Endometrium (tissue), 2 donors: Measurements from ENCODE around the gene HDAC4.

Experiments
- FAIRE-seq: peaks from 2 replicates; lab custom pipeline; 2012; peaks lifted over from hg19 to GRCh38; lab: Jason Lieb, UNC
- donor health status: control.
- donor health status: control.

The HDAC4 gene

DNA sequence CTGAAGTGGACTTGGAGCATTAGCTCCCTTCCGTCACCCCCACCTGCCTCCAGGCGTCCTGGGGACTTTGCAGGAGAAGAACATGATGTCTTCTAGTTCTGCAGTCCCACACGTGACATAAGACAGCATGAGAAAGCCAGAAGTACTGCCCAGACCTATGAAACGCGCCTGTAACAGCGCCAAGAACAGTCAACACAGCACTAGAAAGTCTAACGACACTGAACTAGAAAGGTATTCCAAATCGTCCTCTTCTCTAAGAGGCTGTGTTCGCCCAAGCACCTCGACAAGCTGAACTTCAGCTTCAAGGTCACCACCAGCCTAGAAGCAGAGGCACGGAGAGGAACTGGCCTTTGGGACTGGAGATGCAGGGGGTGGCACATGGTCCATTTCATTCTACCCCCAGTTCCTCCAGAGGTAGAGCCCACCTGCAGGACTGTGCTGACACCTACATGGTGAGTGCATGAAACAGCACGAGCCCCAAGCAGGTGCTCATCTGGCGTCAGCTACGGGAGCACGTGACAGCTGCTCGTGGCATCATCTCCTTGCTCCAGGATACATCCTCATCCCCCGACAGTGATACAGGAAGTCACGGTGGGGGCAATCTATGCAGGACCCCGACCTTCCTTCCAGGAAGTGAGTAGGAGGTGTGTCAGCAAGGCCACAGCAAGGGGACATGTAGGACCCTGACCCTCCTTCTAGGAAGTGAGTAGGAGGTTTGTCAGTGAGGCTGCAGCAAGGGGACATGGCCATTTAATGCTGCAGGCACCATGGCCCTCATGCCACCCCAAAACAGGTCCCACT is 3.7 kb downstream of the HDAC4 start:
- FAIRE-seq, result no peak

DNA sequence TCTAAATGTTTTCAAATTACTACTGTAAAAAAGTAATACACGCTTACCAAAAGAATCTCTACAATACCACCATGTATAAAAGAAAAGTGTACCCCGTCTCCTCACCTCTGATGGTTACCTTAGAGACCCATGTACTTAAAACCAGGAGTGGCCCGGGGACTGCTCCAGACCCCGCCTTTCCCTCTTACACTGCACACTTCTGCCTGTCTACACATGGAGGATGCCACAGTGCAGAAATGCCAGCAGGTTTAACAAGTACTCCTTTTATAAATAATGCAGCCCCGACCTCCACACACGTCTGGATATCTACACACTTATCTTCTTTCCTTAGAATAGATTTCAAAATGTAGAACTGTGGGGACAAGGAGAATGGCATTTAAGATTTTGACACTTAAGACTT is 5.3 kb downstream of the HDAC4 start:
- FAIRE-seq, result no peak

DNA sequence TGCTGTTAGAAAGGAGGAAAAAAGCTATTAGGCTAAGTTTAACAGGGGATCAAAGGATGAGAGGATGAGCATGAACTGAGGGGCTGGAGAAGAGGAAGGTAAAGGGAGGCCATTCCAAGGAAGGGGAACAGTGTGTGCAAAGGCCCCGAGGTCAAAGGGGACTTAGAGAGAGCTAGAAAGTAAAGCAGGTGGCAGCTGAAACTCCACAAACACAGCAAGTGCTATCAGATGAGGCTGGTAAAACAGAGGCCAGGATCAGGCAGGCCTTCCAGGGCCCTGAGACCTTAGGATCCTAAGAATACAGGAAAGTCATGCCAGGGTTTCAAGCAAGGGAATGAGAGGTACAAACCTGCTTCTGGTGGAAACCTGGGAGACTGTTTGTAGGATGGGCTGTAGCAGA is 5.8 kb downstream of the HDAC4 start:
- FAIRE-seq, result no peak

DNA sequence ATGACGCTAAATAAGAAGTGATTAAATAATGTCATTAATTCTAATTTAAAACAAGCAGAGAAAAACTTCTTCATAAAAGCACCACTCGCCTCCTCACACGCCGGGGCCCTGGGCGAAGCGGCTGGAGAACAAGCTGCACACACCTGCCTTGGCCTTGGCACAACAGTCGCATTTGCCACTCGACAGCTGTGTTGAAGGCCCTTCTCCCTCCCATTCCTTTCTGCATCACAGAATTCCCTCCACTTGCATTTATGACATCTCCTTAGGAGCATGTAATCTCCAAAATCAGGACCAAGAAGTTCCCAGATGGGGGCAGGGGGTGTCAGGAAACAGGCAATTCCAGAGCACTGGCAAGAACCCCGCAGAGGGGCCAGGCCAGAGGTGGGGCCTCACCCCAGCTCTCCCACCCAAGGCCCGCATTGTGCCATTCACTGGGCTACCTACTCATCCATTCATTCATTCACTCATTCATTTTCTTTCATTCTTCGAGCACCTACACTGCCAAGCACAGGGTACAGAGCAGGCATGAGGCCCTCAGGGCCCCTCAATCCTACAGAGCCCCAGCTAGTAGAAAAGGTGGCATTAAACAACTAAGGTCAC is 6.4 kb downstream of the HDAC4 start:
- no peak for FAIRE-seq

DNA sequence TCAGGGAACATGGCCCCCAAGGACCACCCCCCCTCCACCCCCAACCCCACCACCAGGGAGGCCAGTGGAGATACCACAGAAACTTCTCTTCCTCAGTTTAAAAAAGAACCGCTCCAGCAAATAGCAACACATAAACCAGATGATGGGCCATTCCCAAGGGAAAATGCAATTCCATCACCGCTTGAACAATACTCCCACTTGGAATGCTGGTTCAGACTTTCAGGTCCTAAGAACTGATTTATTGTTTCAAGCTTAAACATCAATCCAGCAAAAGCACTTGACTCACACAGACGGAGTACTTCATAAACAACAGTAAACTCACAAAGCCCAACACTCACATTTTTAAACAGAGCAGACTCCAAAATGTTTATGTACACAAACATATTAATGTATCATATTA is 6.9 kb downstream of the HDAC4 start:
- FAIRE-seq, result peak; percentile 92

DNA sequence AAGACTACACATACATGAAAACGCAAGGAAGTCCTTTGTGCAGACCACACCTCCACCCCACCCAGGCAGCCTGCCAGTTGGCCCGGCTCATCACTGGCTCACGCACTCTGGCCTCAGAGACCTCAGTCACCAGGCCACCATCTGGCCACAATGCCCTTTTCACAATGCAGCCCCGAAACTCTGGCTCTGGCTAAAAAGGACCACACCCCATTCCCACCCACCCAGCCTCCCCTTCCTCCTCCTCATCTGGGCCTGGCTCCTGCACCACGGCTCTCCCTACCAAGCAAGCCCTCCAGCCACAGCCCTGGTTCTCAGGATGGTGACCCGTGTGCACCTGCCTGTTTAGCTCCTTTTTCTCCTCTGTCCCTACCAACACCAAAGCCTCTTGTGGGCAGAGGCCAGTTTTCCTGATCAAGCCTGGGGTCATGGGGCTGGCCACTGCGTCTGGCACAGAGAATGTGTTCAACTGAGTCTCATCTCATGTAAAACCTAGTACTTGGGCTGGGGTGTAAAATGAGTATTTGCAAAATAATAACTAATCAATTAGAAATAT is 7.4 kb downstream of the HDAC4 start:
- no peak for FAIRE-seq

DNA sequence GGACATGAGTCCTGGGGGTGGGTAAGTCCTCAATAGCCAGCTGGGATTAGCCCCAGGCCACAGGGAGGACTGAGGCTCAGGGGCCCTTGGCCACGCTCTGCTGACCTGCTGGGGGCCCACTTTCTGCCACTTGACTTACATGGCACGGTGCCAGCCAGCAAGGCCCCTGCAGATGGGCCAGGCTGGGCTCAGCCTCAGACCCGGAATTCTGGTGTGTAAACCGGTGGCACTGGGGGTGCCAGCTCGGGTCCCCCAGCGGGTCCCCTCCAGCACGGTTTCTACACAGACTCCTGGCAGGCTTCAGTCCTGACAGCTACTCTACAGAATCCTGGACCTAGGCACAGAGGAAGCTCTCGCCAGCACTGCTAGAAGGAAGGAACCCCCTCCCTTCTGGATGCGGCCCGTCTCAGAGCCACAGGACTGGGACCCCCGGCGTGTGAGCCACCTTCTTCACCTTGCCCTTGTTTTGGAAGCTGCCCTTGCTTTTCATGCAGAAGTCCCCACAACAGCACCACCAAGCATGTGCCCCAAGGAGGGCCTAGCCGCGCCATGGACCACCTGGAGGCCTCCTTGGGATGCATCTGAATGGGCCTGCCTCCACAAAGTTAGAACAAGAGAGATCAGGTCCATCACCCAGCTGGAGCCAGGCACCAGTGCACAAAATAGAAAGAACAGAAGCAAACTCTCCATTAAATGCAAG is 8.0 kb downstream of the HDAC4 start:
- no peak for FAIRE-seq

DNA sequence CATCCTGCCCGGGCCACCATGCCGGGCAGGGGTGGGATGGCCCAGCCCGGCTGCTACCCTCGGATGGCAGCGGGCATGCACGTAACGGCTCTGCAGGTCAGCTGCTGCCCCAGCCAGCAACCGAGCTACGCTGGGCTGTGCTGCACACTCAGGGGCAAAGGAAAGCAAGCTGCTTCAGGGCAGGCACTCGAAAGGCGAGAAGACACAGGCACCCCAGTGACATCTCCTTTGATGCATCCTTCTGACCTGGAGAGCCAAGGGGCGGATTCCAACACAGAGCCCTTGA is 8.8 kb downstream of the HDAC4 start:
- no peak for FAIRE-seq

DNA sequence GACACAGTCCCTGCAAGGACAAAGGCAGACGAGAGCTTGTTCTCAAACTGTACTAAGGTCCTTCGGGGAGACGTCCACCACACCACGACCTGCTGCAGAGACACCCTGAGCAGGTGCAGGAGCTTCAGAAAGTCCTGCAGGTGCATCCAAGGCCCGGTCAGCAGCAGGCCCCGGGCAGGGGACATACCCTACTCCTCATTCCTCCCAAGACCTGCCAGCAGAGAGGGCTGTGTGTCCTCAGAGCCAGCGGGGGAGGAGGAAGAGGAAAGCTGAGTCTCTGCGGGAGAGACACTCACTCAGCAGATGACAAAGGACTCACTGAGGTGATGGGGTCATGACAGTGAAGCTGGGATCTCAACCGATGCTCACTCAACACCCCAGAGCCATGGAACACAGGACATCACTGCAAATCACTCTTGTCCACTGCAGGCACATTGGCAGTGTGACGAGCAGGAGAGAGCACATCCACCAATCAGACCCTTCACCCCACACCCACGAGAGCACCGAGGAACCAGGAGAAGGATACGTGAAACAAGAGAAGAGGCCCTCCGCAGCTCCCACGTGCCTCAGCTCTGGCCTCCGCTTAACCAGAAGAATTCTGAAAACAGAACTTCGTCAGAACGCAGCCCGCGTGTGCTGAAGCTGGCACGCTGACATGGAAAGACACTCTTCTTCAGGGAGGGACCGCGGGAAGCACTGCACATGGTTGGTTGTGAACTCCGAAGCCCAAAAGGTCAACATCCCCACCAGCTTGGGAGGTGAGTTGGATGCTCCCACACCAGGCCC is 9.3 kb downstream of the HDAC4 start:
- FAIRE-seq, result no peak

DNA sequence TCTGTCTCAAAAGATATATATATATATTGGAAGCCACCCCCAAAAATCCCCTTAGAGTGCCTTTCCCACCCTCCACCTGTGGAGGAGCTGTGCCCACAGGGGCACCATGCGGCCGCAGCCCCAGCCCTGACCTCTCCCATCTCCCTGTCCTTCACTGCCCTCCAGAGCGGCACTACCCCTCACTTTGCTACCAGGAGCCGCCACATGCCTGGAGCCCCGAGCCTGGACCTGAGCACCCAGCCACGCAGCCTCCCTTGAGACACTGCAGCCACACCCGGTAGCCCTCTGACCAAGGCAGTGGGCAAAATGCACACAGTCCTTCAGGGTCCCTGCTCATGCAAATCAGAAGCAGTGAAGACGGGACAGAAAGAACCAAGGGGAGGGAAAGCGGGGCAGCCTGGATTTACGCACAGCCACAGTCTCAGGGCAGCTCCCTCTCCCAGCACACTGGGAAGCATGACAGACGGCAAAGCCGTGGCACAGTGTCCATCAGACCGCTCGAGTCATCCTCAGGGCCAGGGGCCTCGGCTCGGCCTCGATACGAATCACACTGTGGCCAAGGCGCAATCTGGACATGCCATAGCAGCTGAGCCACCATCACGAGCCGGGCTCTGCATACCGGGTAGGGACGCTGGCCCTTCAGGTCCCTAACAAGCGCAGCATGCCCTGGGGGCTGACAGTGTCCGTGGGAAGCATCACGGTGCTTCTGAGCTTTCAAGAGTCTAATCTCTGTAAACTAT is 10.1 kb downstream of the HDAC4 start:
- no peak for FAIRE-seq

DNA sequence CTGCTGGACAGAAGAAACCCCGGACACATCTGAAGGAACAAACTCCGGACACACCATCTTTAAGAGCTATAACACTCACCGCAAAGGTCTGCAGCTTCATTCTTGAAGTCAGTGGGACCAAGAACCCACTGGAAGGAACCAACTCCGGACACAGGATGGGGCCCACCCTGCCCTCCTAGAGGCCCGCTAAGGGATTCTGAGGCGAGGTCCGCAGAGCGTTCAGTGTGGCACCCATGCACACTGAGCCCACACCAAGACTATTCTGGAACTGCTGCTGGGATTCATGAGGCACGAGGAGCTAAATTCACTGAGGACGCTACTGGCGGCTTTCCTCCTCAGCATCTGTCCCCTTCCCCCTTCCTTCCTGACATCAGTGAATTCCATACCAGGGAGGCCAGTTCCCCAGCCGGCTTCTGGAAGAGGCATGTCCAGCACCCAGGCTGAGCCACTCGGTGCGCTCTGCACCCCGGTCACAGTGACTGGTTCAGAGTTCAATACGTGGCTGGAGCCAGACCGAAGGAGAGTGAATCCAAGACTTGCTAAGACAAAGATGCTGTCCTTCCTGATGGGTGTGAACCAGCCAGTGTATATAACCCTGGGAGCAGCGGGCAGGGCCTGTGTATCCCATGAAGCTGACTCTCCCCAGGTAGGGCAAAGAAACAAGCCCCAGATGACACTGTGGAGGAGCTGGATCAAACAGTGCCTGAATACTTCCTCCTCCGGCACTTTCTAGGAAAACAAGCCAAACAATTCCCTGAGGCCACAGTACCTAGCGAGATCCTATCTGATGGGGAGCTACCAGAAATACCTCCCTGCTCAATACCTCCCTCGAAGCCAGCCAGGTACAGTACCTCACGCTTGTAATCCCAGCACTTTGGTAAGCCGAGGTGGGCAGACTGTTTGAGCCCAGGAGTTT is 11.1 kb downstream of the HDAC4 start:
- FAIRE-seq, result no peak

DNA sequence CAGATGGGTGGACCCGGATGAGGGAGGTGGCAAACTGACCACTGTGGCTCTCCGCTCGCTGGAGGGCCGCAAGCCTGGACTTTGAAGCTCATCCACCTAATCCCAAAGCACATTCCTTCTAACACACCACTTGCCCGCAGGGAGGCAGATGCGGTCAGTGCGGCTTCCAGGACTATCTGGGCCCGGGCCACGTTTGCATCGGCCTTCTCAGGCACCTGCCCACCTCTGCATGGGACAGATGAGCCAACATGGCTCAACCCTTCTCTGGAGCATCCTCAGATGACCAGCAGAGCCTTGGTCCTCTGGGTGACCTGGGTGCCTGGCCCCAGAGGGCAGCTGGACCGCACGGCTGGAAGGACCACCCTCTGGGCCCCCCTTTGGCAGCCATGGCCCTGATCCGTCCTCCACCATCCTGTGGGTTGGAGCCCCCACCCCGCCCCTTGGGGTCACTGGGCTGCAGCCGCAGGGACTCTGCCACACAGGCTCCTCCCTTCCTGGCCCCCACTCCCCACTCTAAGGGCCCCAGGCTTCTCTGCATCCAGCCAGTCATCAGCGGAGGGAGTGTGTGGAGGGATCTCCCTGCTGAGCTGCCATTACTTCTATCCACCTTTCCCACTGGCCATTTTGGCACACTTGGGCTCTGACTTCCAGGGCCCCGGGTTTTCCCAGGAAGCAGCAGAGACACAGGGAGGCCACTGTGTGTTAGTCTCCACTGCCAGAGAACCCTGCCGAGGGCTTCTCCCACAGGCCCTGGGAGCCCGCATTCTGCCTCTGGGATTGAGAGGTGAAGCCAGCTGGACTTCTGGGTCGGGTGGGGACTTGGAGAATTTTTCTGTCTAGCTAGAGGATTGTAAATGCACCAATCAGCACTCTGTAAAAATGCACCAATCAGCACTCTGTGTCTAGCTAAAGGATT is 12.3 kb downstream of the HDAC4 start:
- no peak for FAIRE-seq

DNA sequence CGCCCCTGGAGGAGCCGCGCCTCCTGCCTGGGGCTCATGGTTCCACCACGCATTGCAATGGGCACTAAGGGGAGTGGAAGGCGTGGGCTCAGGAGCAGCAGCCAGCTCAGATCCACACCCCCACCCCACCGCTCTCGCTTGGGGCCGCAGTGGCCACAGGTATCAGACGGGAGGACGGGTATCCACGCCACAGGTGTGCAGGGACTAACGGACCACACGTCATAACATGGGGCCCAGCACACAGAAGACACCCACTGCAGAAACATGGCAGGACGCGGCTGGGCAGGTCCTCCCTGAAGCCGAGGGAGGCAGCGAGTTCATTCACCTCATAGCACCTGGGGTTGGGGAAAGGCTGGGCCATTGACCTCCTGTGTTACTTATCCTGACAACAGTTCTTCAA is 13.0 kb downstream of the HDAC4 start:
- no peak for FAIRE-seq

DNA sequence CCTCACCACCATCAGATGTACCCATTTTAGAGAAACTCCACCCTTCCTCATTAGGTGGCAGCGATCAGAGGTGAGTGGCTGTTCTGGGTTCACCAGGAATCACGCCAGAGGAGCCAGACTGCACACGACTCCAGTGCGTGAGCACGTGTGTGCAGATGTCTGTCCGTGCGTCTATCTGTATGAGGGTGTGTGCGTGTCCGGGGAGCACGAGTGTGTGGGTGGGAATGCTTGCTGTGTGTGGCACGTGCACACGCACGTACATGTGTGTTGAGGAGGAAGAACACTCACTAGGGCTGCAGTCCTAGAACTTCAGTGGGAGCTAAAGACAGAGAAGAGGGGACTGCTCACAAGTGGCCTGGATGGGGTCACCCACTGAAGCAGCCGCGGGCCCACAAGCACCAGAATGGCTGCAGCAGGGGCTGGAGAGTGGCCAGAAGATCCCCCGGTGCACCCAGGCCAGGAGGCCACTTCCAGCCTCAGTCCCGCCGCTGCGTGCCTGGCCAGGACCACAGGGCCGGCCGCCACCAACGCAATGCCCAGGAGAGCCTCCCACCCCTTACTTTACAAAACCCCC is 13.9 kb downstream of the HDAC4 start:
- no peak for FAIRE-seq

DNA sequence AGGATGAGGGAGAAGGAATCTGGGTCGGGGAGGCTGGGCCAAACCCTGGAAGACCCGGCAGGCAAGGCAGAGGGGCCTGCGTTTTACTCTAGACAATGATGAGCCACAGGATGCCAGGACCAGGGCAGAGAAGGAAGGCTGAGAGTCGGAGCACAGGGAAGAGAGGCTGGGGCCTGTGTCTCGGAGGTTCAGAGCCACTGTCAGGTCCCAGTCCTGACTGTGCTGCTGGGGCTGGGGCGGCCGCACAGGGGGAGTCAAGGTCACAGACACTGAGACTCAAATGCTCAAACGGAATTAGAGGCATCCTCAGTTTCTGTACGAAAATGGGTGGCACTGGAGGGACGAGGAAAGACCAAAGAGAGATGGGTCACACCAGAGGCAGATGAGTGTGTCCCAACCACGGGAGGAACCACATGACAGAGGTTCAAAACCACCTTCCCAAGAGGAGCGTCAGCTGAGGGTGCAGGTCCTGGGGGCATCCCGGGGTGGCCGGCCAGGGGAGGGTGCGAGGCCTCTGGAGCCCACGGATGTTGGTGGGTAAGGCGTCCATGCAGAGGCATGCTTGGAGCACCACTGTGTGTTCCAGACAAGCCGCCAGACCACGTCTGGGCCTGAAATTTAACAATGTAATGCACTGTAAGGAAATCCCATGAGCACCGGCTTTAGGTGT is 14.7 kb downstream of the HDAC4 start:
- FAIRE-seq, result no peak

DNA sequence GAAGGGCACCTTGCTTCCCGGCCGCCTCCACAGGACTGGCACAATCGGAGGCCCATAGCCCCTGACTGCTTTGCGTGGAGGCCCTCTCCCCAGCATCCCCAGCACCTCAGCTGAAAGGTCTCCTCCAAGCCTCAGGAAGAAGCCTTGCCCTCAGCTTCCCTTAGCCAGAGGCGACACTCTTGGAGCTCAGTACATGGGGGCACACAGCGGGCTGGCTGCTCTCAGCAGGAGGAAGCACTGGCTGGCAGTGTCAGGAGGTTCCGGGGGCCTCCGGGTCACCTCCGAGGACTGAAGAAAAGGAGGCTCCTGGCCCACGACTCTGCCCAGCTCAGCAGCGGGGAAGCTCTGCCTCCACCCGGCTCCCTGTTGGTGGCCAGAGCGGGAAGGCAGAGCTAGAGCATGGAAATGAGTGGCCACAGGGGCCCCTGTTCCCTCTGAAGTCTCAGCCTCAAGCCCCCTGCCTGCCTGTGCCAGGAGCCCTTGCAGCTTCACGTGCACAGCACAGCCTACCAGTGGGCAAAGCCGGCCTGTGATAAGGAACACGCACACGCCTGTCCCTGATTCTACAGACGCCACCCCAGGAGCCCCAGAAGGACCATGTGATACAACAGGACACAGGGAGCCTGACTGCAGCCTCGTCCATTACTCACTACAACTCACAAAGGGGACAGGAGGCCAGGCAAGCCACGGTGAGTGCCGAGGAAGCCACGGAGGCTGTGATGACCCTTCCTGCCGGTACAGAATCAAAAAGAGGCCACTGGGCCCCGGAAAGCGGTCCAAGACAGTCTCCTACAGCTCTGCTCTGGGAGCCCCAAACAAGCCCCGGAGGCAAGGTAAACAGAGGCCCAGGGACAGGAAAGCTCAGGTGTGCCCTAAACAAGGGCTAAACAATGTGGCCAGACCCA is 15.5 kb downstream of the HDAC4 start:
- FAIRE-seq, result no peak

DNA sequence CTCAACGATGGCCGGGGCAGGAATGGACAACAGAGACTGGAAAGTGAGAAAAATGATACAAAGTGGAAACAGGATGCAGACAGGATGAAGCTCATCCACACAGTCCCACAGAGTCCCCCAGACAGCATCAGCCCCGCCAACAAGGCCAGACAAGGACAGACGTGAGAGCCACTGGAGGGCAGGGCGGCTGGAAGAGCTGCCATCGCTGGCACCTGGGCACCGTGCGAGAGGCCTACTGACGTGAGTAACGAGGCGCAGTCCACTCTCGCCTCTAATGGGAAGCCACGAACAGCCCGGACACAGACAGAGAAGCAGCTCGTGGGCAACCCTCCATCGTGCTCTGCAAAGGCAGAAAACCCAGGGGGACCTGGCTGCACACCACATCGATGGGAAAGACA is 17.1 kb downstream of the HDAC4 start:
- FAIRE-seq, result no peak
